ENCODE results near the gene FGFR1OP2.
"Not testable (repeated sequence)": the region's sequence is repeated elsewhere in the genome, so short reads cannot be mapped to it uniquely, and the experiment has no call there.

Gene FGFR1OP2

GRCh38 chr12:26948309-26948708 is 10.0 kb downstream of the FGFR1OP2 start:
- DNase-seq: no peak

- DNase-seq: no peak
Measured at GRCh38 chr12:26953447-26953846, 15.2 kb downstream of the FGFR1OP2 start.

GRCh38 chr12:26954027-26954426 is 15.8 kb downstream of the FGFR1OP2 start:
- no peak for DNase-seq

DNA sequence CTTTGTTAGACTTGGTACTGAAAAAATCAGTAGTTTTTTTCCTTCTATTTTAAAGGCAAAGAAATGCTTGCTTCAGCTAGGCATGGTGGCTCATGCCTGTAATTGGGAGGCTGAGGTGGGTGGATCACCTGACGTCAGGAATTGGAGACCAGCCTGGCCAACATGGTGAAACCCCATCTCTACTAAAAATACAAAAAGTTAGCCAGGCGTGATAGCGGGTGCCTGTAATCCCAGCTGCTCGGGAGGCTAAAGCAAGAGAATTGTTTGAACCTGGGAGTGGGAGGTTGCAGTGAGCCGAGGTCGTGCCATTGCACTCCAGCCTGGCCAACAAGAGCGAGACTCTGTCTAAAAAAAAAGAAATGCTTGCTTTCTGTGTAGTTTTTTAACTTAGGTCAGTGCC is 23.1 kb downstream of the FGFR1OP2 start:
- DNase-seq: not testable (repeated sequence)

DNA sequence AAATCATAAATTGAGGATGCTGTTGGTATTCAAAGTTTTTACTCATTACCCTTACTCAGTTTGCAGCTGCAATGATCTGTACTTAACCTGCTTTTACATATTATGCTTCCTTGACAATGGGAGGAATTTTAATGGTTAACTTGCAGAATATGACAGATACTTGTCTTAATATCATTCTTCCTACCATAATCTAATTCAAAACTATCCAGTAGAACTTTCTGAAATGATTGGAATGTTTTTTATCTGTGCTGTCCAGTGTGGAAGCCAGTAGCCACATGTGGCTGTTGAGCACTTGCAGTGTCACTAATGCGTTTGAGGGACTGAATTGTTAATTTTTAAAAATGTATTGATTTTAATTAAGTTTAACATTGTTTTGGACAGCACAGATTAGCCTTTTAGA is 23.5 kb downstream of the FGFR1OP2 start:
- DNase-seq: no peak

DNA sequence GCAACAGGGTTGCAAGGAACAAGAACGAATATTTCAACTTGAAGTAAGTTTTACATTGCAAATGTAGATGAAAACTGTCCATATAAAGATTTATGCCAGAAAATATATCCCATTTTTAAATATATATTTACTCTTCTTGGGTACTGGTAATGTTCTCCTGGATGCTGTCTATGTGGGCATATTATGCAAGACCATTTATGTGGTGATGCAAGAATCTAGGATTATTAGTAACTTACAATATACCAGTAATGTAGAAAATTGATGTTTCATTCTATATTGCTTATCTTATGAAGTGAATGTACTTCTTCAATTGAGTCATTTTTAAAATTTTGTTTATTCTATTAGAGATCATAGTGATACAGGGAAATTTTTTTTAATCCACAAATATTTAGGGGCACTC is 25.1 kb downstream of the FGFR1OP2 start:
- no peak for DNase-seq

- DNase-seq: no peak
Measured at GRCh38 chr12:26966842-26967241, 28.6 kb downstream of the FGFR1OP2 start.

GRCh38 chr12:26970136-26970535 is 31.9 kb downstream of the FGFR1OP2 start:
- no peak for DNase-seq

- DNase-seq: no peak
Measured at GRCh38 chr12:26971963-26972362, 33.7 kb downstream of the FGFR1OP2 start.

DNA sequence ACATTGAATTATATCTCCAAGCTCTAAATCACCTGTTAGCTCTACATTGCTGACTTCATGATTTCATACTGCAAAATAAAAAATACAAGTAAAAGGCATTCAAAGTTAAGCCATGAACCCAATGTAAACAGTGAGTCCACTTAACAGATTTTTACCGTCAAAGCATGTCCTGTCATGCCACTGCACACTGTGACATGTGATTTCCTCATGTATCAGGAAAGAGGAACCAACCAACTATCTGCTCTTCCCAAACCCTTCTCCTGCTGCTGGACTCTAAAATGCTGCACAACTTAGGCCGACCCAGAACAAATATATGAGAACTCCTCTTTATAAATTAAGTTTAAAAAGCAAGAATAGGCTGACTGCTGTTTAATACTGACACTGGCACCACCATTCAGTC is 38.4 kb downstream of the FGFR1OP2 start:
- DNase-seq: no peak

DNA sequence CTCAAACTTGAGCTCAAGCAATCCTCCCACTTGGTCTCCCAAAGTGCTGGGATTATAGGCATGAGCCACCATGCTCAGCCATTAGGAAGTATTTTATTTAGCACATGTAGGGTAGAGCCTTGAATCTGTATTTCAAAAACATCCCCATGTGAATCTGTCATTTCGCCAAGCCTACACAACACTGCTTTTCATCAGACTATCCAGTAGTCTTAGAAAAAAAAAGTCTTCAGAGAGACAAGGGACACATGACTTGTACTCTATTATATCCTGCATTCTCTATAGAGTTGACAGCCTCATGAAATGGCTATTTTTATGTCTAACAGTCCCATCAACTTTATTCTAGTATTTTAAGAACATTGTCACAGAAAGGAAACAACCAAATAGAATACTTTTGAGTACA is 40.5 kb downstream of the FGFR1OP2 start:
- DNase-seq: no peak

GRCh38 chr12:26979733-26980132 is 41.5 kb downstream of the FGFR1OP2 start:
- no peak for DNase-seq

DNA sequence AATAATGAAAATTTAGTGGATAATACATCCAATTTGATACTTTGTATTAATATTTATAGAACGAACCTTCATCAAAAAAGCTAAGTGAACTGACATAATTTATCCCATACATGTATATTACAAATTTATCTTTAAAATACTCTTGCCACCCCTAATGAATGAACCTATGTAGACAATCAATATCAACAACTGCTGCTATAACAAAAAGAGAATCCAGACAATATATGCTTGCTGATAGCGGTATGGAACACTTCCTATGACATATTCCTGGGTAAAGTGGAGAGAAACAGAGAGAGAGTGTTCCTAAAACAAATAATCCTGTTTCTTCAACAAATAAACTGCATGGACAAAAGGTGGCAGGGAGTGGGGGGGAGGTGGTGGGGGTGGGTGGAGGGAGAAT is 44.6 kb downstream of the FGFR1OP2 start:
- no peak for DNase-seq

DNA sequence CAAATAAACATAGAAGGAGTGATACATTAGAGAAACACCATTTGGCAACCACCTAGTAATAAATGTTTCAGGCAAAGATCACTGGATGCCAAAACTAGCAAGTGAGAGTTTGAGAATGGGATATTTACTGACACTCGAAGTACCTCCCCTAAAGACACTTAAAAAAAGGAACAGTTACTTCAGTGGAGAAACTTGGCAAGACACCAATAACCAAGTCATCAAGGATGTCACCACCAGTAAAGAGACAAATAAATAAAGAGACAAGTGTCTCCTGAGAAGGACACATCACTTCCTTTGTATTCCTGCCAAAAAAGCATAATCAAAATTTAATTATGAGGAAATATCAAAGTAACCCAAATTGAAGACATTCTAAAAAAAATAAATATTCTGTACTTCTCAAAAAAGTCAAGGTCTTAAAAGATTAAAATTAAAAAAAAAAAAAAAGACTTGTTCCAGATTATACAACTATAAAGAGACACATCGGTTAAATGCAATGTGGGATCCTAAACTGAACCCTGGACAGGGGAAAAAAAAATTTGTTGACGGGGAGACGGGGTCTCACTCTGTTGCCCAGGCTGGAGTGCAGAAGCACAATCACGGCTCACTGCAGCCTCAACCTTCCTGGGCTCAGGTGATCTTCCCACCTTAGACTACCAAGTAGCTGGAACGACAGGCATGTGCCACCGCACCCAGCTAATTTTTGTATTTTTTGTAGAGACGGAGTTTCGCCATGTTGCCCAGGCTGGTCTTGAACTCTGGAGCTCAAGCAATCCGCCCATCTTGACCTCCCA is 49.6 kb downstream of the FGFR1OP2 start:
- DNase-seq: no peak

DNA sequence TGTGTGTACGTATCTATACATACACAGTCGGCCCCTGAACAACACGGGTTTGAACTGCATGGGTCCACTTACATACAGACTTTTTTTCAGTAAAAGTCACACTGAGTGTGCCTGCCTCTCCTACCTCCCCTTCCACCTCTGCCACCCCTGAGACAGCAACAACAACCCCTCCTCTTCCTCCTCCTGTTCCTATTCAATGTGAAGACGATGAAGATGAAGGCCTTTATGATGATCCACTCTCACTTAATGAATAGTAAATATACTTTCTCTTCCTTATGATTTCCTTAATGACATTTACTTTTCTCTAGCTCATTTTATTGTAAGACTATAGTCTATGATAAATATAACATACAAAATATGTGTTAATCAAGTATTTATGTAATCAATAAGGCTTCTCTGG is 50.4 kb downstream of the FGFR1OP2 start:
- DNase-seq: no peak

GRCh38 chr12:26989873-26990272 is 51.6 kb downstream of the FGFR1OP2 start:
- DNase-seq: no peak

DNA sequence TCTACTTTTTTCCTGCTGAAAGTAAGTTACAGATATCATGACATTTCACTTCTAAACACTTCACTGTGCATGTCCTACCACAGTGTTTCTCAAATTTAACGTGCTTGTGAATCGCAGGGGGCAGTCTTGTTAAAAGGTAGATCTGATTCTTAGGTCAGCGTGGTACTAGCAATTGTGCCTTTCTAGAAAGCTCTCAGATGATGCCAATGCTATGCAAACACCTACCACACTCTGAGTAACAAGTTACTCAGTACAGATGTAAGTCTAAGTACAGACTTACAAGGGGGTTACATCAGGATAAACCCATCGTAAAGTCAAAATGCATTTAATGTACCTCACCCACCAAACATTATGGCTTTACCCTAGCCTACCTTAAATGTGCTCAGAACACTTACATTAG is 53.6 kb downstream of the FGFR1OP2 start:
- DNase-seq: no peak

DNA sequence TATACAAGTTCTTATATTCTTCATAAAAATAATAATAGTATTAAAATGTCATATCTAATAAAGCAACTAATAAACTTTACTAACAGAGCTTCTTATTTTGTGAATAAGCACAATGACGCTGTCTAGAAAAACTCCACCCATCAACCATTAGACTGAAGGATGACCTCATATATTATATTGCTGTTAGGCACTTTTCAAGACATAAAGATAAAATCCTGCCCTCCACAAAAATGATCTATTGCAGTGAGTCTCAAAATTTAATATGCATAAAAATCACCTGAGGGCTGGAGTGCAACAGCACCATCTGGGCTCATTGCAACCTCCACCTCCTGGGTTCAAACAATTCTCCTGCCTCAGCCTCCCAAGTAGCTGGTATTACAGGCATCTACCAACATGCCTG is 55.8 kb downstream of the FGFR1OP2 start:
- DNase-seq: no peak

DNA sequence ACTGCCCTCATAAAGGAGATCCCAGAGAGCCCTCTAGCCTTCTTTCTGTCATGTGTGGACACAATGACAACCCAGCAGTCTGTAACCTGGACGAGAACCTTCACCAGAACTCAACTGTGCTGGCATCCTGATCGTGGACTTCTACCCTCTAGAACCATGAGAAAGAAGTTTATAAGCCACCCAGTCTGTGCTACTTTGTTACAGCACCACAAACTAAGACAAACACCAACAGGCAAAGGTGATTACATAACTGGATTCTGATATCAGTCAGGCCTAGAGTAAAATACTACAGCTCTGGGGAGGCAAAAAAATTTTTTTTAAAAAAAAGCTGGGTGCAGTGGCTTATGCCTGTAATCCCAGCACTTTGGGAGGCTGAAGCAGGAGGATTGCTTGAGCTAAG is 57.4 kb downstream of the FGFR1OP2 start:
- no peak for DNase-seq

DNA sequence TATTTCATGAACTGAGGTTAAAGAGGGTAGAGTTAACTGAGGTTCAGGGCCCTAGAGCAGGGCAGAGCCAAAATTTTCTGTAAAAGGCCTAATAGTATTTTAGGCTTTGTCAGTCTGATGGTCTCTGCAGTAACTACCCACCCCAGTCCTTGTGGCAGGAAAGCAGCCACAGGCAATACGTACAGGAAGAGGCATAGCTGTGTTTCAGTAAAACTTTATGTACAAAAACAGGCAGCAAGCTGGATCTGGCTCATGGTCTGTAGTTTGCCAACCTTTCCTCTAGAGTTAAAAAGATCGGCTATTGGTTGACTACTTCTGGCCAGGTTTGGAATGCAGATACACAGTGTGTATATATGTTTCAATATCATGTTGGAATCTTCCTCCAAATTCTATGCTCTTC is 58.7 kb downstream of the FGFR1OP2 start:
- DNase-seq: no peak

GRCh38 chr12:27000961-27001360 is 62.7 kb downstream of the FGFR1OP2 start:
- DNase-seq: no peak

- DNase-seq: no peak
Measured at GRCh38 chr12:27001663-27002062, 63.4 kb downstream of the FGFR1OP2 start.

DNA sequence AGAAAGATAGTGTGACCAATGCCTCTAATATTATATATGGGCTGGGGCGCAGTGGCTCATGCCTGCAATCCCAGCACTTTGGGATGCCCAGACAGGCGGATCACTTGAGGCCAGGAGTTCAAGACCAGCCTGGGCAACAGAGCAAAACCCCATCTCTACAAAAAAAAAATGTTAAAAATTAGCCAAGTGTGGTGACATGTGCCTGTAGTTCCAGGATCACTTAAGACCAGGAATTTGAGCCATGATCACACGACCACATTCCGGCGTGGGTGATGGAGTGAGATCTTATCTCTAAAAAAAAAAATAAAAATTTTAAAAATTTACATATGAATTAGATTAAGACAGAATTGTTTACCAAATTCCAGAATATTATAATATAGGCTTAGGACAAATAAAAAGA is 63.9 kb downstream of the FGFR1OP2 start:
- DNase-seq: no peak

GRCh38 chr12:27003421-27004381 is 65.4 kb downstream of the FGFR1OP2 start:
- DNase-seq: peak; percentile 30
